ENCODE measurements around the gene TTC6. TPM values are rescaled to one million over a fixed set of nuclear protein-coding genes. Genes with fewer than 3 reads are reported as not detected.
"Not testable (repeated sequence)": the region's sequence is repeated elsewhere in the genome, so short reads cannot be mapped to it uniquely, and the experiment has no call there.

The TTC6 gene
- polyA plus RNA-seq, 1 donor (not counting 4 experiments of a cell fraction or from before 2014, with no cell fraction given) = not detected

- no peak overlapping the region for H3K4me2 ChIP-seq (ENCODE audit: control insufficient read depth, extremely low read depth, insufficient read depth, low read depth, low read length)
- no peak overlapping the region for H3K9ac ChIP-seq (ENCODE audit: control insufficient read depth, extremely low read depth, insufficient read depth, low read length)
- no peaks in the 10 kb centered on the region for H3K36me3 ChIP-seq (ENCODE audit: control insufficient read depth in 2 of 2, extremely low read depth in 1 of 2, insufficient read depth in 2 of 2, low read length in 2 of 2)
- H4K20me1 ChIP-seq (ENCODE audit: control insufficient read depth, extremely low read depth, insufficient read depth, low read length) = no peaks in the 10 kb centered on the region
- H3K9me3 ChIP-seq (ENCODE audit: control insufficient read depth, low read depth, low read length) = no peaks in the 10 kb centered on the region
- no peaks in the 10 kb centered on the region for H3K27me3 ChIP-seq (ENCODE audit: control insufficient read depth, extremely low read depth, insufficient read depth, low read length)
- no peaks in the 10 kb centered on the region for H3K9me1 ChIP-seq (ENCODE audit: control insufficient read depth, extremely low read depth, insufficient read depth, low read length)
- no peak overlapping the region for H3K27ac ChIP-seq (ENCODE audit: control insufficient read depth, insufficient read depth, low read length)
- FAIRE-seq (no peak), DNase-seq (ENCODE audit: low read depth, low spot score) (no peak)
- no peak overlapping the region for H3K4me3 ChIP-seq (ENCODE audit: control insufficient read depth in 2 of 3, extremely low read depth in 1 of 3, insufficient read depth in 2 of 3, low read depth in 1 of 3, low read length in 3 of 3)
- no peaks in the 10 kb centered on the region for H3K4me1 ChIP-seq (ENCODE audit: control insufficient read depth, extremely low read depth, insufficient read depth, low read length)
- no peak overlapping the region for H2AFZ ChIP-seq (ENCODE audit: control insufficient read depth, low read length)
- dilution Hi-C loops (cut with MboI; ENCODE audit: extremely low pct_ligation_motif_present, low sequenced_read_pairs) = no loop called here
- TF ChIP-seq CTCF (optimal IDR thresholded peaks at IDR 0.05 in 1 of 3, IDR thresholded peaks at IDR 0.05 in 1 of 3, conservative IDR thresholded peaks at IDR 0.05 in 1 of 3; ENCODE audit: extremely low read depth in 1 of 3, insufficient read depth in 2 of 3, low read length in 3 of 3) = no peak
- TF ChIP-seq EZH2 (IDR thresholded peaks at IDR 0.05; ENCODE audit: low read length) = no peak
- H3K79me2 ChIP-seq (ENCODE audit: control insufficient read depth, insufficient read depth, low read length) = no peaks in the 10 kb centered on the region
Measured at GRCh38 chr14:37553935-37554550, 41.4 kb upstream of the TTC6 start.

- dilution Hi-C loops (cut with MboI; ENCODE audit: extremely low pct_ligation_motif_present, low sequenced_read_pairs); DNase-seq (ENCODE audit: low read depth, low spot score); H2AFZ ChIP-seq (ENCODE audit: control insufficient read depth, low read length); H3K9me3 ChIP-seq (ENCODE audit: control insufficient read depth, low read depth, low read length); H3K36me3 ChIP-seq (ENCODE audit: control insufficient read depth in 2 of 2, extremely low read depth in 1 of 2, insufficient read depth in 2 of 2, low read length in 2 of 2); H3K9ac ChIP-seq (ENCODE audit: control insufficient read depth, extremely low read depth, insufficient read depth, low read length); H3K4me1 ChIP-seq (ENCODE audit: control insufficient read depth, extremely low read depth, insufficient read depth, low read length); H3K9me1 ChIP-seq (ENCODE audit: control insufficient read depth, extremely low read depth, insufficient read depth, low read length); H4K20me1 ChIP-seq (ENCODE audit: control insufficient read depth, extremely low read depth, insufficient read depth, low read length); H3K27me3 ChIP-seq (ENCODE audit: control insufficient read depth, extremely low read depth, insufficient read depth, low read length); FAIRE-seq; H3K4me3 ChIP-seq (ENCODE audit: control insufficient read depth in 2 of 3, extremely low read depth in 1 of 3, insufficient read depth in 2 of 3, low read depth in 1 of 3, low read length in 3 of 3); H3K79me2 ChIP-seq (ENCODE audit: control insufficient read depth, insufficient read depth, low read length); H3K27ac ChIP-seq (ENCODE audit: control insufficient read depth, insufficient read depth, low read length); H3K4me2 ChIP-seq (ENCODE audit: control insufficient read depth, extremely low read depth, insufficient read depth, low read depth, low read length): not testable (repeated sequence)
Measured at GRCh38 chr14:37555596-37555995, 39.8 kb upstream of the TTC6 start.

- FAIRE-seq = no peak
- H3K4me3 ChIP-seq (ENCODE audit: control insufficient read depth in 2 of 3, extremely low read depth in 1 of 3, insufficient read depth in 2 of 3, low read depth in 1 of 3, low read length in 3 of 3) = no peak overlapping the region
Measured at GRCh38 chr14:37558740-37559139, 36.7 kb upstream of the TTC6 start.

More at GRCh38 chr14:37558740-37559139, 36.7 kb upstream of the TTC6 start:
- DNase-seq (ENCODE audit: low read depth, low spot score) = no peak
- Histone ChIP-seq H3K9ac (ENCODE audit: control insufficient read depth, extremely low read depth, insufficient read depth, low read length) (no peak overlapping the region), H3K79me2 (ENCODE audit: control insufficient read depth, insufficient read depth, low read length) (no peaks in the 10 kb centered on the region), H4K20me1 (ENCODE audit: control insufficient read depth, extremely low read depth, insufficient read depth, low read length) (no peaks in the 10 kb centered on the region), H3K36me3 (ENCODE audit: control insufficient read depth in 2 of 2, extremely low read depth in 1 of 2, insufficient read depth in 2 of 2, low read length in 2 of 2) (no peaks in the 10 kb centered on the region), H3K27ac (ENCODE audit: control insufficient read depth, insufficient read depth, low read length) (no peak overlapping the region), H3K4me2 (ENCODE audit: control insufficient read depth, extremely low read depth, insufficient read depth, low read depth, low read length) (no peak overlapping the region), H2AFZ (ENCODE audit: control insufficient read depth, low read length) (no peak overlapping the region), H3K27me3 (ENCODE audit: control insufficient read depth, extremely low read depth, insufficient read depth, low read length) (no peaks in the 10 kb centered on the region), H3K4me1 (ENCODE audit: control insufficient read depth, extremely low read depth, insufficient read depth, low read length) (no peaks in the 10 kb centered on the region), H3K9me3 (ENCODE audit: control insufficient read depth, low read depth, low read length) (no peaks in the 10 kb centered on the region), H3K9me1 (ENCODE audit: control insufficient read depth, extremely low read depth, insufficient read depth, low read length) (no peaks in the 10 kb centered on the region)
- dilution Hi-C loops (cut with MboI; ENCODE audit: extremely low pct_ligation_motif_present, low sequenced_read_pairs) = no loop called here
- TF ChIP-seq CTCF (optimal IDR thresholded peaks at IDR 0.05 in 1 of 3, IDR thresholded peaks at IDR 0.05 in 1 of 3, conservative IDR thresholded peaks at IDR 0.05 in 1 of 3; ENCODE audit: extremely low read depth in 1 of 3, insufficient read depth in 2 of 3, low read length in 3 of 3) = no peak
- TF ChIP-seq EZH2 (IDR thresholded peaks at IDR 0.05; ENCODE audit: low read length) = no peak

Measured in keratinocyte (primary cell).